ENCODE results near the gene CYSTM1.

GRCh38 chr5:140251527-140251973, 76.6 kb downstream of the CYSTM1 start:
- TF ChIP-seq CTCF (IDR thresholded peaks at IDR 0.05; ENCODE audit: low read depth, low read length, missing input control) (no peak), MAX (IDR thresholded peaks at IDR 0.05) (no peak), REST (IDR thresholded peaks at IDR 0.05) (no peak)
